ENCODE results near the gene GGT6.

DNA sequence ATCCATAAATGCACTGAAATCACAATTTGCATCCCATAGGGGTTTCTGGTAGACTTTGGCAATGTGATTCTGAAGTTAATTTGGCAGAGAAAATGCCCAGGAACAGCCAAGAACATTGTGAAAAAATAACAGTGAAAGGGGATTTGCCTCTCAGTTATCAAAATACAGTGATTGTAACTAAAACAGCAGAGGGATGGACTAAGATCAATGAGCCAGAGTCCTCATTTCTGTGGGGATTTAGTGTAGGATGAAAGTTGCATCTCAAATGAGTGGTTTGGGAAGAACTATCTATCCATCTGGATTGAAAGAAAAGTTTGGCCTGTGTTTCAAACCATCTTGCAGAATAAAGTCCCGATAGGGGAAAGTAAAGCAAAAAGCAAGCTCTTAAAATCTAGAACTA lies 33.2 kb downstream of the GGT6 start:
- TF ChIP-seq, protein P1, sequence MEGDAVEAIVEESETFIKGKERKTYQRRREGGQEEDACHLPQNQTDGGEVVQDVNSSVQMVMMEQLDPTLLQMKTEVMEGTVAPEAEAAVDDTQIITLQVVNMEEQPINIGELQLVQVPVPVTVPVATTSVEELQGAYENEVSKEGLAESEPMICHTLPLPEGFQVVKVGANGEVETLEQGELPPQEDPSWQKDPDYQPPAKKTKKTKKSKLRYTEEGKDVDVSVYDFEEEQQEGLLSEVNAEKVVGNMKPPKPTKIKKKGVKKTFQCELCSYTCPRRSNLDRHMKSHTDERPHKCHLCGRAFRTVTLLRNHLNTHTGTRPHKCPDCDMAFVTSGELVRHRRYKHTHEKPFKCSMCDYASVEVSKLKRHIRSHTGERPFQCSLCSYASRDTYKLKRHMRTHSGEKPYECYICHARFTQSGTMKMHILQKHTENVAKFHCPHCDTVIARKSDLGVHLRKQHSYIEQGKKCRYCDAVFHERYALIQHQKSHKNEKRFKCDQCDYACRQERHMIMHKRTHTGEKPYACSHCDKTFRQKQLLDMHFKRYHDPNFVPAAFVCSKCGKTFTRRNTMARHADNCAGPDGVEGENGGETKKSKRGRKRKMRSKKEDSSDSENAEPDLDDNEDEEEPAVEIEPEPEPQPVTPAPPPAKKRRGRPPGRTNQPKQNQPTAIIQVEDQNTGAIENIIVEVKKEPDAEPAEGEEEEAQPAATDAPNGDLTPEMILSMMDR (IDR thresholded peaks at IDR 0.05) = no peak
- TF ChIP-seq MXI1 (IDR thresholded peaks at IDR 0.05; ENCODE audit: low read depth, low read length) = no peak

Data from SK-N-SH (cell line).